Measurements from ENCODE around the gene TRAPPC11.
"Not testable (repeated sequence)": the region's sequence is repeated elsewhere in the genome, so short reads cannot be mapped to it uniquely, and the experiment has no call there.

TRAPPC11 gene

GRCh38 chr4:183722731-183723560 lies 63.9 kb downstream of the TRAPPC11 start:
- DNase-seq, result peak; percentile 52

GRCh38 chr4:183723561-183724228 lies 64.6 kb downstream of the TRAPPC11 start:
- no peak for DNase-seq

- not testable (repeated sequence) for DNase-seq
Measured at GRCh38 chr4:183725585-183725984, 66.5 kb downstream of the TRAPPC11 start.

GRCh38 chr4:183727482-183727881 lies 68.4 kb downstream of the TRAPPC11 start:
- no peak for DNase-seq

GRCh38 chr4:183728223-183729068 lies 69.4 kb downstream of the TRAPPC11 start:
- DNase-seq, result no peak

GRCh38 chr4:183729069-183729406 lies 69.9 kb downstream of the TRAPPC11 start:
- DNase-seq, result no peak

- no peak for DNase-seq
Measured at GRCh38 chr4:183729430-183730328, 70.6 kb downstream of the TRAPPC11 start.

GRCh38 chr4:183732296-183732695 lies 73.2 kb downstream of the TRAPPC11 start:
- no peak for DNase-seq

- no peak for DNase-seq
Measured at GRCh38 chr4:183733181-183733580, 74.1 kb downstream of the TRAPPC11 start.

GRCh38 chr4:183738081-183738673 lies 79.1 kb downstream of the TRAPPC11 start:
- no peak for DNase-seq

GRCh38 chr4:183738961-183739360 lies 79.9 kb downstream of the TRAPPC11 start:
- no peak for DNase-seq

- DNase-seq, result no peak
Measured at GRCh38 chr4:183746305-183747229, 87.5 kb downstream of the TRAPPC11 start.

GRCh38 chr4:183747380-183747779 lies 88.3 kb downstream of the TRAPPC11 start:
- no peak for DNase-seq

- DNase-seq, result no peak
Measured at GRCh38 chr4:183747931-183748670, 89.0 kb downstream of the TRAPPC11 start.

- DNase-seq, result no peak
Measured at GRCh38 chr4:183751106-183751505, 92.0 kb downstream of the TRAPPC11 start.

- no peak for DNase-seq
Measured at GRCh38 chr4:183755596-183755995, 96.5 kb downstream of the TRAPPC11 start.

- no peak for DNase-seq
Measured at GRCh38 chr4:183757060-183757459, 98.0 kb downstream of the TRAPPC11 start.

- no peak for DNase-seq
Measured at GRCh38 chr4:183758061-183758757, 99.1 kb downstream of the TRAPPC11 start.

- DNase-seq, result no peak
Measured at GRCh38 chr4:183758758-183759447, 99.8 kb downstream of the TRAPPC11 start.
